ENCODE results near the gene HERC4. TPM values are rescaled to one million over a fixed set of nuclear protein-coding genes. Genes with fewer than 3 reads are reported as not detected.

HERC4 gene
- total RNA-seq, 2 experiments from 2014 or later = 34.2 to 72.6 TPM

DNA sequence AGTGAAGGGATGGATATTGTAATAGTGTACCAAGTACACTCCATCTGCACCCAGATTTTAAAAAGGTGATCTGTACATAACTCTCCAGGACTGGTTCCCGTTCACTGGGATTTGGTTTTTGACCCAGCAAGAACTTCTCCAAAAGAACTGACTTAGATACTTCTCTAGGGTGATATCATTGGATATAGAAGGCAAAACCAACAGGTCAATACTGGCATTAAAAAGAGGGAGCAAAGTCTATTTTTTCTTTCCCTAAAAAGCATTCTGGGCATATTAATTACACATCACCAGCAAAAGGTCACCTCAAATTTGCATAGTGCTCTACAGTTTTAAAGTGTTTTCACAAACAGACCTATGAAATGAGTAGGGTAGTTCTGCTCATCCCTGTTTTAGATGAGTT, 37.8 kb upstream of the HERC4 start:
- Histone ChIP-seq H3K4me3 (ENCODE audit: low read depth, low read length, poor library complexity, severe bottlenecking) (no peak overlapping the region), H3K79me2 (ENCODE audit: insufficient read depth, low read depth, low read length) (no peaks in the 10 kb centered on the region), H3K4me1 (ENCODE audit: insufficient read depth, low read length, poor library complexity, severe bottlenecking) (no peaks in the 10 kb centered on the region), H3K4me2 (ENCODE audit: low read length) (no peak overlapping the region), H4K20me1 (ENCODE audit: insufficient read depth, low read length) (no peaks in the 10 kb centered on the region), H3K27ac (ENCODE audit: low read depth, low read length, poor library complexity, severe bottlenecking) (no peak overlapping the region), H3K9me3 (ENCODE audit: low read length) (no peaks in the 10 kb centered on the region), H2AFZ (ENCODE audit: low read length) (no peak overlapping the region), H3K36me3 (ENCODE audit: insufficient read depth, low read length) (no peaks in the 10 kb centered on the region), H3K9me2 (ENCODE audit: insufficient read depth, low read length) (no peaks in the 10 kb centered on the region)
- no TSS peak for BruUV-seq (replicated peaks)
- POLR2A ChIA-PET = no interaction called here
- CTCF ChIA-PET (ENCODE audit: unreplicated experiment) = no interaction called here
- no peak for TF ChIP-seq CTCF (conservative IDR thresholded peaks at IDR 0.05; ENCODE audit: low read length)
- TF ChIP-seq EZH2phosphoT487 (IDR thresholded peaks at IDR 0.05; ENCODE audit: borderline replicate concordance, low read depth, low read length) = no peak
- no peak for DNase-seq (ENCODE audit: low spot score)
- intact Hi-C loops (cut with micrococcal nuclease; ENCODE audit: unreplicated experiment) = no loop called here

- intact Hi-C loops (cut with micrococcal nuclease; ENCODE audit: unreplicated experiment) = no loop called here
- no peak overlapping the region for H3K4me3 ChIP-seq (ENCODE audit: low read depth, low read length, poor library complexity, severe bottlenecking)
- no peaks in the 10 kb centered on the region for H3K4me1 ChIP-seq (ENCODE audit: insufficient read depth, low read length, poor library complexity, severe bottlenecking)
- no peak overlapping the region for H3K4me2 ChIP-seq (ENCODE audit: low read length)
- no peaks in the 10 kb centered on the region for H3K36me3 ChIP-seq (ENCODE audit: insufficient read depth, low read length)
- DNase-seq (ENCODE audit: low spot score) = no peak
- no peaks in the 10 kb centered on the region for H3K9me3 ChIP-seq (ENCODE audit: low read length)
- no peak overlapping the region for H3K27ac ChIP-seq (ENCODE audit: low read depth, low read length, poor library complexity, severe bottlenecking)
- POLR2A ChIA-PET = no interaction called here
- TF ChIP-seq CTCF (conservative IDR thresholded peaks at IDR 0.05; ENCODE audit: low read length) (no peak), EZH2phosphoT487 (IDR thresholded peaks at IDR 0.05; ENCODE audit: borderline replicate concordance, low read depth, low read length) (no peak)
- H4K20me1 ChIP-seq (ENCODE audit: insufficient read depth, low read length) = no peaks in the 10 kb centered on the region
- no peaks in the 10 kb centered on the region for H3K79me2 ChIP-seq (ENCODE audit: insufficient read depth, low read depth, low read length)
- H3K9me2 ChIP-seq (ENCODE audit: insufficient read depth, low read length) = no peaks in the 10 kb centered on the region
- CTCF ChIA-PET (ENCODE audit: unreplicated experiment) = no interaction called here
- no peak overlapping the region for H2AFZ ChIP-seq (ENCODE audit: low read length)
- BruUV-seq (replicated peaks) = no TSS peak
Observed at GRCh38 chr10:68111584-68111983, 36.5 kb upstream of the HERC4 start.

DNA sequence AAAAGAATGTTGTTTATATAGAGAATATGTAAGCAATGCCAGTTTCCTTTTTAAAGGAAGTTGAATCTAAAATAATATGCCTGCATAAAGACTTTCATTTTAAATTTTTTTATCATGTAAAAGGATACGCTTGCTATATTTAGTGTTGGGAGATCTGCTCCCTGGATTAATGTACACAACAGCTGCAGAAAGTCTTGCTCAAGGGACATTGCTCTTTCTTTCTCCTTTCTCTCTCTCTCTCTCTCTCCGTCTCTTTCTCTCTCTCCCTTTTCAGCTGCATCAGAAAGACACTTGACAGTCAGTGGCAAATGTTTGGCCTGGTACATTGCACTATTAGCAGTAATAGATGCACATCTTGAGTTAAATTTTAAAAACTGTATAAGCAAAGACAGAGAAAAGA, 34.9 kb upstream of the HERC4 start:
- intact Hi-C loops (cut with micrococcal nuclease; ENCODE audit: unreplicated experiment) = no loop called here
- no peak overlapping the region for H3K27ac ChIP-seq (ENCODE audit: low read depth, low read length, poor library complexity, severe bottlenecking)
- H3K4me2 ChIP-seq (ENCODE audit: low read length) = no peak overlapping the region
- no peaks in the 10 kb centered on the region for H3K4me1 ChIP-seq (ENCODE audit: insufficient read depth, low read length, poor library complexity, severe bottlenecking)
- H3K9me3 ChIP-seq (ENCODE audit: low read length) = no peaks in the 10 kb centered on the region
- no peaks in the 10 kb centered on the region for H3K9me2 ChIP-seq (ENCODE audit: insufficient read depth, low read length)
- H3K4me3 ChIP-seq (ENCODE audit: low read depth, low read length, poor library complexity, severe bottlenecking) = no peak overlapping the region
- no peaks in the 10 kb centered on the region for H3K79me2 ChIP-seq (ENCODE audit: insufficient read depth, low read depth, low read length)
- BruUV-seq (replicated peaks) = no TSS peak
- H4K20me1 ChIP-seq (ENCODE audit: insufficient read depth, low read length) = no peaks in the 10 kb centered on the region
- no peaks in the 10 kb centered on the region for H3K36me3 ChIP-seq (ENCODE audit: insufficient read depth, low read length)
- TF ChIP-seq CTCF (conservative IDR thresholded peaks at IDR 0.05; ENCODE audit: low read length) (no peak), EZH2phosphoT487 (IDR thresholded peaks at IDR 0.05; ENCODE audit: borderline replicate concordance, low read depth, low read length) (no peak)
- DNase-seq (ENCODE audit: low spot score) = no peak
- POLR2A ChIA-PET = interaction anchor here (0.7 to 1.0 kb wide), 2 partner anchors 10 to 15 kb away, joined by 3 read pairs; no protein-coding TSS in a partner anchor
- CTCF ChIA-PET (ENCODE audit: unreplicated experiment) = no interaction called here
- H2AFZ ChIP-seq (ENCODE audit: low read length) = no peak overlapping the region
